HFF-Myc (cell line): ENCODE data around the gene ACP5.

Experiments used
- DNase-seq: peaks from one replicate; pipeline ENCODE4 v3.0.0-alpha.2; 2011; ENCODE audit warnings: low read depth; ENCODE audit errors: extremely low read depth
- H3K4me3 ChIP-seq: replicated peaks from 2 replicates; pipeline ENCODE4 v1.5.1; 2011; ENCODE audit warnings: low read depth, mild to moderate bottlenecking, control low read depth, low read length
- CTCF ChIP-seq: IDR thresholded peaks from 2 replicates; pipeline ENCODE4 v1.5.1; 2012; ENCODE audit warnings: mild to moderate bottlenecking, low read depth, low read length, control low read depth; ENCODE audit errors: missing control alignments

The ACP5 gene

GRCh38 chr19:11540645-11541044, 36.8 kb downstream of the ACP5 start:
- DNase-seq = no peak
- no peak for TF ChIP-seq CTCF
- H3K4me3 ChIP-seq = no peak overlapping the region

- no peak for TF ChIP-seq CTCF
- H3K4me3 ChIP-seq = no peak overlapping the region
- no peak for DNase-seq
These were observed 37.7 kb downstream of the ACP5 start for GRCh38 chr19:11539495-11540365.

GRCh38 chr19:11538232-11539036, 39.0 kb downstream of the ACP5 start, which contains the start of gene CNN1:
Gene CNN1, plus strand, starts transcription at chr19:11538851. Its CDS starts 77 bp downstream, at chr19:11538928.
- TF ChIP-seq CTCF = no peak
- no peak for DNase-seq
- H3K4me3 ChIP-seq = no peak within 1 kb of the TSS

GRCh38 chr19:11535792-11536595, 41.5 kb downstream of the ACP5 start:
- peak; percentile 96 for TF ChIP-seq CTCF
- H3K4me3 ChIP-seq = no peak overlapping the region
- DNase-seq = peak; percentile 38

- no peak overlapping the region for H3K4me3 ChIP-seq
- DNase-seq = no peak
- TF ChIP-seq CTCF = no peak
These were observed 42.5 kb downstream of the ACP5 start for GRCh38 chr19:11534948-11535347.

GRCh38 chr19:11534538-11534937, 42.9 kb downstream of the ACP5 start:
- H3K4me3 ChIP-seq = no peak overlapping the region
- no peak for TF ChIP-seq CTCF
- DNase-seq = no peak
